WTC11 (cell line): ENCODE data around the gene ABHD12. TPM values are rescaled to one million over a fixed set of nuclear protein-coding genes. Genes with fewer than 3 reads are reported as not detected.
A peak's percentile ranks its signal among the peaks of the same experiment; 100 is the strongest.

Source experiments
- ATAC-seq: fragments of 200-7000 bp; cut with Tn5 transposase; 2 replicates; pipeline ENCODE4 v1.10.0; 2021; ENCODE audit warnings: mild to moderate bottlenecking, moderate library complexity
- CTCF ChIA-PET: fragments of 300-600 bp; sonication (Branson Sonifier 250); formaldehyde crosslinking; loops from one replicate; lab custom pipeline; 2021; ENCODE audit warnings: antibody characterized with exemption; lab: Charles Lee
- POLR2A ChIA-PET: fragments of 350-600 bp; sonication (Branson Sonifier 250); formaldehyde crosslinking; loops from one replicate; lab custom pipeline; 2021; ENCODE audit warnings: antibody characterized with exemption; lab: Charles Lee
- DNase-seq: peaks from one replicate; pipeline ENCODE4 v3.0.0; 2021; ENCODE audit warnings: low spot score
- H3K27ac Mint-ChIP-seq: 2 replicates; pipeline ENCODE4 v1.8.0; 2021; ENCODE audit warnings: mixed read lengths
- H3K27me3 Mint-ChIP-seq: 2 replicates; pipeline ENCODE4 v1.8.0; 2021; ENCODE audit warnings: low read depth, mild to moderate bottlenecking, moderate library complexity, mixed read lengths
- H3K36me3 Mint-ChIP-seq: 2 replicates; pipeline ENCODE4 v1.8.0; 2021; ENCODE audit warnings: mixed read lengths
- H3K4me1 Mint-ChIP-seq: 2 replicates; pipeline ENCODE4 v1.8.0; 2022; ENCODE audit warnings: mixed read lengths
- H3K4me3 Mint-ChIP-seq: 2 replicates; pipeline ENCODE4 v1.8.0; 2021; ENCODE audit warnings: mild to moderate bottlenecking, moderate library complexity, mixed read lengths
- H3K9me3 Mint-ChIP-seq: 2 replicates; pipeline ENCODE4 v1.8.0; 2021; ENCODE audit warnings: mixed read lengths
- ARID4B ChIP-seq: sonication (generic); formaldehyde crosslinking; IDR thresholded peaks from 2 replicates; pipeline ENCODE4 v1.8.0; 2023; ENCODE audit warnings: missing genetic modification reagents, mild to moderate bottlenecking, borderline replicate concordance
- CREM ChIP-seq: sonication (generic); formaldehyde crosslinking; IDR thresholded peaks from 2 replicates; pipeline ENCODE4 v1.8.1; 2022; ENCODE audit warnings: mild to moderate bottlenecking, missing genetic modification reagents, moderate library complexity
- ESRRA ChIP-seq: sonication (generic); formaldehyde crosslinking; IDR thresholded peaks from 2 replicates; pipeline ENCODE4 v1.8.1; 2022; ENCODE audit warnings: mild to moderate bottlenecking, missing genetic modification reagents, borderline replicate concordance
- FOXP1 ChIP-seq: sonication (generic); formaldehyde crosslinking; IDR thresholded peaks from 2 replicates; pipeline ENCODE4 v1.8.0; 2022; ENCODE audit warnings: missing genetic modification reagents, mild to moderate bottlenecking, moderate library complexity, borderline replicate concordance
- GRHL2 ChIP-seq: fragments of 250-450 bp; sonication (Bioruptor Pico); IDR thresholded peaks from 2 replicates; pipeline ENCODE4 v1.8.0; 2022; ENCODE audit warnings: mild to moderate bottlenecking, moderate library complexity; ENCODE audit not compliant: insufficient replicate concordance, severe bottlenecking
- HMGA2 ChIP-seq: fragments of 250-450 bp; sonication (Bioruptor Pico); IDR thresholded peaks from 2 replicates; pipeline ENCODE4 v1.4.0; 2021; ENCODE audit warnings: mild to moderate bottlenecking, moderate library complexity
- HMGXB4 ChIP-seq: sonication (generic); formaldehyde crosslinking; IDR thresholded peaks from 2 replicates; pipeline ENCODE4 v1.8.1; 2023; ENCODE audit warnings: mild to moderate bottlenecking, moderate library complexity, missing genetic modification reagents
- KAT7 ChIP-seq: sonication (generic); formaldehyde crosslinking; IDR thresholded peaks from 2 replicates; pipeline ENCODE4 v1.8.1; 2023; ENCODE audit warnings: missing genetic modification reagents, mild to moderate bottlenecking, borderline replicate concordance
- MLX ChIP-seq: sonication (generic); formaldehyde crosslinking; IDR thresholded peaks from 2 replicates; pipeline ENCODE4 v1.8.1; 2023; ENCODE audit warnings: mild to moderate bottlenecking, missing genetic modification reagents, moderate library complexity
- MXD4 ChIP-seq: fragments of 250-450 bp; sonication (Bioruptor Pico); IDR thresholded peaks from 2 replicates; pipeline ENCODE4 v1.8.0; 2021; ENCODE audit warnings: mild to moderate bottlenecking, moderate library complexity, borderline replicate concordance
- SOX15 ChIP-seq: fragments of 250-450 bp; sonication (Bioruptor Pico); IDR thresholded peaks from 2 replicates; pipeline ENCODE4 v1.9.0; 2021; ENCODE audit warnings: mild to moderate bottlenecking
- SP1 ChIP-seq: sonication (generic); formaldehyde crosslinking; conservative IDR thresholded peaks from 2 replicates; pipeline ENCODE4 v1.8.1; 2022; ENCODE audit warnings: missing genetic modification reagents
- TCF7 ChIP-seq: sonication (generic); formaldehyde crosslinking; IDR thresholded peaks from 2 replicates; pipeline ENCODE4 v1.8.0; 2022; ENCODE audit warnings: mild to moderate bottlenecking, low read depth, missing genetic modification reagents, moderate library complexity
- USF1 ChIP-seq: sonication (generic); formaldehyde crosslinking; IDR thresholded peaks from 2 replicates; pipeline ENCODE4 v1.8.0; 2022; ENCODE audit warnings: mild to moderate bottlenecking, missing genetic modification reagents
- ZBTB21 ChIP-seq: sonication (generic); formaldehyde crosslinking; IDR thresholded peaks from 2 replicates; pipeline ENCODE4 v1.8.1; 2023; ENCODE audit warnings: mild to moderate bottlenecking, missing genetic modification reagents, borderline replicate concordance
- ZNF138 ChIP-seq: sonication (generic); formaldehyde crosslinking; conservative IDR thresholded peaks from 2 replicates; pipeline ENCODE4 v1.8.1; 2022; ENCODE audit warnings: mild to moderate bottlenecking, moderate library complexity, missing genetic modification reagents
- ZNF263 ChIP-seq: sonication (generic); formaldehyde crosslinking; IDR thresholded peaks from 2 replicates; pipeline ENCODE4 v1.8.1; 2022; ENCODE audit warnings: low read depth, mild to moderate bottlenecking, moderate library complexity, missing genetic modification reagents
- ZNF317 ChIP-seq: sonication (generic); formaldehyde crosslinking; IDR thresholded peaks from 2 replicates; pipeline ENCODE4 v1.8.1; 2023; ENCODE audit warnings: low read depth, mild to moderate bottlenecking, moderate library complexity, missing genetic modification reagents, borderline replicate concordance
- ZNF396 ChIP-seq: fragments of 250-450 bp; sonication (Bioruptor Pico); IDR thresholded peaks from 2 replicates; pipeline ENCODE4 v1.8.0; 2021; ENCODE audit warnings: mild to moderate bottlenecking, moderate library complexity, borderline replicate concordance
- ZNF423 ChIP-seq: fragments of 250-450 bp; sonication (Bioruptor Pico); IDR thresholded peaks from 2 replicates; pipeline ENCODE4 v2.1.2; 2022; ENCODE audit warnings: mild to moderate bottlenecking, moderate library complexity
- ZNF425 ChIP-seq: fragments of 250-450 bp; sonication (Bioruptor Pico); conservative IDR thresholded peaks from 2 replicates; pipeline ENCODE4 v1.9.0; 2021; ENCODE audit warnings: mild to moderate bottlenecking
- ZNF671 ChIP-seq: fragments of 250-450 bp; sonication (Bioruptor Pico); IDR thresholded peaks from 2 replicates; pipeline ENCODE4 v1.8.0; 2021; ENCODE audit warnings: mild to moderate bottlenecking
- total RNA-seq: library from RNA; stranded (reverse); gene quantifications from 3 replicates; pipeline ENCODE4 v1.2.3, GENCODE V29; 2021

ABHD12 gene
- total RNA-seq, 1 experiment from 2014 or later = 63.1 TPM

GRCh38 chr20:25345721-25346120 lies 44.9 kb downstream of the ABHD12 start (continued):
- TF ChIP-seq ZNF425 (CRISPR knock-in tag) (no peak), ZNF396 (CRISPR knock-in tag) (no peak), GRHL2 (no peak), SP1 (CRISPR knock-in tag) (no peak), KAT7 (CRISPR knock-in tag) (no peak)

GRCh38 chr20:25344634-25345033 lies 46.0 kb downstream of the ABHD12 start:
- H3K27ac Mint-ChIP-seq = no peak overlapping the region
- ChIA-PET CTCF (interaction anchor here (0.9 kb wide), 1 partner anchor 9 kb away, joined by 3 read pairs; no protein-coding TSS in a partner anchor), POLR2A (no interaction called here)
- TF ChIP-seq HMGXB4 (CRISPR knock-in tag) = no peak
- no peak for TF ChIP-seq CREM
- no peak for TF ChIP-seq ESRRA (CRISPR knock-in tag)
- no peak for TF ChIP-seq ZNF317 (CRISPR knock-in tag)
- TF ChIP-seq MLX = no peak
- TF ChIP-seq SOX15 = no peak
- H3K4me3 Mint-ChIP-seq = no peak overlapping the region
- H3K36me3 Mint-ChIP-seq = peaks cover 5% of the 10 kb centered on the region; the same call in 1 of the 2 replicates
- H3K4me1 Mint-ChIP-seq = peaks cover 24% of the 10 kb centered on the region
- ATAC-seq (no peak), DNase-seq (no peak)
- H3K27me3 Mint-ChIP-seq = no peaks in the 10 kb centered on the region
- peaks cover 3% of the 10 kb centered on the region; the same call in 1 of the 2 replicates for H3K9me3 Mint-ChIP-seq

- POLR2A ChIA-PET = interaction anchor here (1.0 kb wide), 1 partner anchor 23 kb away, joined by 3 read pairs; no protein-coding TSS in a partner anchor
- ATAC-seq (peak; percentile 47; the same call in 1 of the 2 replicates), DNase-seq (no peak)
- Mint-ChIP-seq H3K27ac (peak overlapping the region; percentile 52), H3K27me3 (no peaks in the 10 kb centered on the region), H3K4me1 (peaks cover 36% of the 10 kb centered on the region), H3K4me3 (no peak overlapping the region), H3K36me3 (no peaks in the 10 kb centered on the region), H3K9me3 (no peaks in the 10 kb centered on the region)
- CTCF ChIA-PET = interaction anchor here (1.9 kb wide), 1 partner anchor 57 kb away, joined by 7 read pairs; no protein-coding TSS in a partner anchor
- no peak for TF ChIP-seq ZBTB21 (CRISPR knock-in tag)
- TF ChIP-seq HMGA2 (CRISPR knock-in tag) = no peak
- no peak for TF ChIP-seq ZNF138 (CRISPR knock-in tag)
- no peak for TF ChIP-seq USF1
- no peak for TF ChIP-seq ZNF671 (CRISPR knock-in tag)
- no peak for TF ChIP-seq FOXP1 (CRISPR knock-in tag)
- no peak for TF ChIP-seq MXD4 (CRISPR knock-in tag)
- no peak for TF ChIP-seq TCF7 (CRISPR knock-in tag)
- TF ChIP-seq ZNF423 = no peak
- no peak for TF ChIP-seq ZNF263 (CRISPR knock-in tag)
- TF ChIP-seq ARID4B (CRISPR knock-in tag) = no peak
Observed at GRCh38 chr20:25341716-25342680, 48.6 kb downstream of the ABHD12 start.
